HG02678 (cell line): ENCODE measurements around the gene GPR15.

Experiments
- ATAC-seq: cut with Tn5 transposase; IDR thresholded peaks from one replicate; pipeline ENCODE4 v1.9.1; 2021; ENCODE audit warnings: mild to moderate bottlenecking, moderate library complexity; ENCODE audit not compliant: unreplicated experiment

Gene GPR15

GRCh38 chr3:98582042-98582441, 50.3 kb downstream of the GPR15 start:
- ATAC-seq, result no peak

GRCh38 chr3:98583766-98584165, 52.0 kb downstream of the GPR15 start:
- no peak for ATAC-seq
